Vagina (tissue), 2 donors: ENCODE measurements around the gene PIAS4. TPM values are rescaled to one million over a fixed set of nuclear protein-coding genes. Genes with fewer than 3 reads are reported as not detected.

ENCODE experiments used
- DNase-seq, 2 donors: peaks; one replicate each; pipeline ENCODE4 v3.0.0-alpha.2; 2017; ENCODE audit errors: extremely low spot score in 2 of 2
- H3K27ac ChIP-seq: fragments of 200-600 bp; sonication (generic); one replicate; pipeline ENCODE4 v1.5.1; 2019
- H3K27me3 ChIP-seq: fragments of 200-600 bp; sonication (generic); one replicate; pipeline ENCODE4 v1.5.1; 2019
- H3K36me3 ChIP-seq, 2 donors: fragments of 200-600 bp; sonication (generic); one replicate each; pipeline ENCODE4 v1.5.1; 2017 to 2019
- H3K4me1 ChIP-seq: fragments of 200-600 bp; sonication (generic); one replicate; pipeline ENCODE4 v1.5.1; 2019
- H3K4me3 ChIP-seq, 2 donors: fragments of 200-600 bp; sonication (generic); 1 replicate in 1 of 2; 2 replicates in 1 of 2; pipeline ENCODE4 v1.5.1; 2016 to 2019
- H3K9me3 ChIP-seq: fragments of 200-600 bp; sonication (generic); one replicate; pipeline ENCODE4 v1.5.1; 2019
- POLR2A ChIP-seq, 2 donors: fragments of 450-650 bp; IDR thresholded peaks; one replicate each; pipeline ENCODE4 v1.6.1; 2017; ENCODE audit warnings: antibody characterized with exemption in 2 of 2, mild to moderate bottlenecking in 2 of 2, moderate library complexity in 2 of 2
- POLR2AphosphoS5 ChIP-seq, 2 donors: sonication (generic); formaldehyde crosslinking; IDR thresholded peaks; one replicate each; pipeline ENCODE4 v1.9.0; 2017; ENCODE audit warnings: antibody characterized with exemption in 2 of 2, mild to moderate bottlenecking in 2 of 2, low read depth in 1 of 2; ENCODE audit not compliant: insufficient read depth in 1 of 2
- intact Hi-C: fragments of 100-400 bp; cut with DNase I; formaldehyde crosslinking; loops from one replicate; pipeline ENCODE4 v1.15.1; 2023
- total RNA-seq: library from RNA; depleted of rRNA; stranded (reverse); fragments of >200 nt; gene quantifications from one replicate; pipeline ENCODE4 v1.2.3, GENCODE V29; 2016
- TF ChIP-seq, protein P1 (sequence below), 3 experiments: fragments of 450-650 bp in 2 of 3; fragments of 200-600 bp in 1 of 3; sonication (generic) in 1 of 3; IDR thresholded peaks; one replicate each; pipeline ENCODE4 v1.5.1; 2017 to 2019; ENCODE audit warnings: antibody characterized with exemption in 3 of 3, mild to moderate bottlenecking in 2 of 3, moderate library complexity in 2 of 3

Gene PIAS4
- total RNA-seq, 1 donor from 2014 or later: 14.0 TPM

DNA sequence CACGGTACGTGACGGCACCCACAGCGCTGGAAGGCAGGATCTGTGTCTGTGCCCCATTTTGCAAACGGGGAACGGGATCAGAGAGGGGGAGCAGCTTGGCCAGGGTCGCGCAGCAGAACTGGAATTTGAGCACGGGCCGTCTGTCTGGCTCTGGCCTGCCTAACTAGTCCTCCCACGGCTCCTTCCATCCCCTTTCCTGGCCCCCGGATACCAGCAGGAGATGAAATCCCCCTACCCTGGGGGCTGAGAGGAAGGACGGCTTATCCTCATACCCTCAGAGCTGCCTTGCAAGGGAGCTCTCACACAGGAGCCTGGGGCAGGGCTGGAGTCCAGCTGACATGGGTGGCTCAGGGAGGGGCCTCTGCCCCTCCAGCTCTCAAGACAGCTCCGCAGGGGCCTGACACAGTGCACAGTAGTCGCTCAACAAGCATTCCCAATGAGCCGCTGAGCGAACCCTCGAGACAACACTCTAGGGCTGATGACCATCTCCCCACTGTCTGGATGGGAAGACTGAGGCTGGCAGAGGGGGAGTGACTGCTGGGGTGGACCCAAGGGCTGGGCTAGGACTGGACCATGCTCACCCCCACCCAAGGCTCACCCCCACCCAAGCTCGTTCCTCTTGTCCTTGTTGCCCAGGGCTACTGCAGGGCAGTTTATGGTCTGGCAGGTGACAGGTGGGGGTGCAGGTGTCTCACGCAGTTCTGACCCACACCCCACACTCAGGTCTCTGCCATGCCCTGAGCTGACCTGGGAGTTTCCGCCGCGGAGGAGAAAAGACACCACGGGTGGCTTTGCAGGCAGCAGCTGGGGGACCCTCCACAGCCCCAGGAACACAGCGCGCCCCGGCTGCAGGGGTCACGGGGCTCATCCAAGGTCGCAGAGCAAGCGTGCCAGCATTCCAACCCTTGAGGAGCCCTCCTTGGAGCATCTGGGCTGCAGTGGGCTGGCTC lies 55.2 kb downstream of the PIAS4 start:
- TF ChIP-seq POLR2AphosphoS5 (IDR thresholded peaks at IDR 0.05; ENCODE audit: insufficient read depth in 1 of 2, low read depth in 1 of 2): no peak
- TF ChIP-seq POLR2A (IDR thresholded peaks at IDR 0.05): no peak
- TF ChIP-seq, protein P1, sequence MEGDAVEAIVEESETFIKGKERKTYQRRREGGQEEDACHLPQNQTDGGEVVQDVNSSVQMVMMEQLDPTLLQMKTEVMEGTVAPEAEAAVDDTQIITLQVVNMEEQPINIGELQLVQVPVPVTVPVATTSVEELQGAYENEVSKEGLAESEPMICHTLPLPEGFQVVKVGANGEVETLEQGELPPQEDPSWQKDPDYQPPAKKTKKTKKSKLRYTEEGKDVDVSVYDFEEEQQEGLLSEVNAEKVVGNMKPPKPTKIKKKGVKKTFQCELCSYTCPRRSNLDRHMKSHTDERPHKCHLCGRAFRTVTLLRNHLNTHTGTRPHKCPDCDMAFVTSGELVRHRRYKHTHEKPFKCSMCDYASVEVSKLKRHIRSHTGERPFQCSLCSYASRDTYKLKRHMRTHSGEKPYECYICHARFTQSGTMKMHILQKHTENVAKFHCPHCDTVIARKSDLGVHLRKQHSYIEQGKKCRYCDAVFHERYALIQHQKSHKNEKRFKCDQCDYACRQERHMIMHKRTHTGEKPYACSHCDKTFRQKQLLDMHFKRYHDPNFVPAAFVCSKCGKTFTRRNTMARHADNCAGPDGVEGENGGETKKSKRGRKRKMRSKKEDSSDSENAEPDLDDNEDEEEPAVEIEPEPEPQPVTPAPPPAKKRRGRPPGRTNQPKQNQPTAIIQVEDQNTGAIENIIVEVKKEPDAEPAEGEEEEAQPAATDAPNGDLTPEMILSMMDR (IDR thresholded peaks at IDR 0.05): no peak
- H3K27ac ChIP-seq: peak overlapping the region; percentile 100
- peak overlapping the region; percentile 70 to 99 for H3K4me3 ChIP-seq
- no peaks in the 10 kb centered on the region for H3K36me3 ChIP-seq
- no peaks in the 10 kb centered on the region for H3K9me3 ChIP-seq
- H3K27me3 ChIP-seq: no peaks in the 10 kb centered on the region
- H3K4me1 ChIP-seq: peaks cover 71% of the 10 kb centered on the region
- peak in 1 of 2 donors; percentile 86 for DNase-seq
- intact Hi-C loops: loop anchor here (5.0 kb wide), 1 partner anchor 55 kb away; the partner anchor contains the start of gene PIAS4

DNA sequence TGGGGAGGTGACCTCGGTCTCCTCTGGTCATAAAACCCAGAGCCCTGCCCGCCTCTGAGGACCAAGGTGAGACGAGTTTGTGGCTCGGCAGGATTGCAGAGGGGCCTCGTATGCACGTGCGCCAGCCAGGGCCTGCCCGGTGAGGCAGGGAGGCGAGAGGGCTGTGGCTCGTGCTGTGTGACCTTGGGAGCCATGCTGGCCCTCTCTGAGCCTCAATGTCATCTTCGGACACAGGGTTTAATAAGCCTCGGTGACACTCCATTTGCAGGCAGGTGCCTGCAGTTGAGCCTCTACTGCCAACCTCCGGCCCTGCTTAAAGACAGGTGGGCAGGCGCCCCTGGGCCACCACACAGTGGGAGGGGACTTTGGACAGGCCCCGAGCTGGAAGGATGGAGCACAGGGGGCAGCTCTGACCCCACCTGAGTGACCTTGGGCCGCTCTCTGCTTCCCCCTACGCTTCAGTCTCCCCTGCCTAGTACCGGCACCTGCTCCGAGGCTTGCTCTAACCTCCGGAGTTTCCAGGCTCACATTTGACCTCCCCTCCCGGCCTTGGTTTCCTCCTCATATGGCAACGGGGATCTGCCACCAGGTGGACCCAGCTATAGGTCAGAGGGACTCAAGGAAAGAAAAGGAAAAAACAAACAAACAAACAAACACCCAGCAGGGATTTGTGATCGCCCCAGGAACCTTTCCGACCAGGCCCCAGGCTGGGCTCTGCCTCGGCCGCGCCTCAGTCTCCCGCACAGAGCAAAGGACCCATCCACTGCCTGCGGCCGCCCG lies 56.0 kb downstream of the PIAS4 start:
- TF ChIP-seq POLR2AphosphoS5 (IDR thresholded peaks at IDR 0.05; ENCODE audit: insufficient read depth in 1 of 2, low read depth in 1 of 2) (no peak), POLR2A (IDR thresholded peaks at IDR 0.05) (no peak)
- TF ChIP-seq, protein P1 (IDR thresholded peaks at IDR 0.05): no peak
- Histone ChIP-seq H3K9me3 (no peaks in the 10 kb centered on the region), H3K27me3 (no peaks in the 10 kb centered on the region), H3K4me1 (peaks cover 71% of the 10 kb centered on the region), H3K36me3 (no peaks in the 10 kb centered on the region), H3K4me3 (peak overlapping the region; percentile 70 to 99), H3K27ac (peak overlapping the region; percentile 100)
- intact Hi-C loops: loop anchor here (5.0 kb wide), 1 partner anchor 56 kb away; the partner anchor contains the start of gene PIAS4
- DNase-seq: peak in 1 of 2 donors; percentile 88

DNA sequence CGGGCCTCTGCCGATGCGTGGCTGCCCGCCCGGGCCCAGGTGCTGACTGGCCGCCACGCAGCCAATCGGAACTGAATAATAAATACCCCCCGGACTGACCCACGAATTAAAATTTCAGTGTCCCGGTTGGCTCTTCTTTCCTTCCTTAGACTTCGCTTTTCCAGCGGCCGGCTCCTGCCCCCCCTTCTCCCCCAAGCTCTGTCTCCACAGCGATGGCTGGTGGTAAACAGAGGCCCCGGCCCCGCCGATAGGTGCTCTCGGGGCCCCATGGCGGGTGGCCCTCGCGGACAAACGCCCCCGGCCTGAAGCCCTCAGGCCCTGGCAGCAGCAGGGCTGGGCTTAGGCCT lies 56.6 kb downstream of the PIAS4 start:
- H3K27me3 ChIP-seq: no peaks in the 10 kb centered on the region
- H3K4me3 ChIP-seq: peak overlapping the region; percentile 70 to 99
- peak in 1 of 2 donors; percentile 84 for DNase-seq
- peaks cover 69% of the 10 kb centered on the region for H3K4me1 ChIP-seq
- peak overlapping the region; percentile 100 for H3K27ac ChIP-seq
- intact Hi-C loops: loop anchor here (5.0 kb wide), 1 partner anchor 57 kb away; the partner anchor contains the start of gene PIAS4
- no peaks in the 10 kb centered on the region for H3K36me3 ChIP-seq
- H3K9me3 ChIP-seq: no peaks in the 10 kb centered on the region
- peak in 1 of 2 donors; percentile 63 for TF ChIP-seq POLR2AphosphoS5 (IDR thresholded peaks at IDR 0.05; ENCODE audit: insufficient read depth in 1 of 2, low read depth in 1 of 2)
- TF ChIP-seq, protein P1 (IDR thresholded peaks at IDR 0.05): no peak

DNA sequence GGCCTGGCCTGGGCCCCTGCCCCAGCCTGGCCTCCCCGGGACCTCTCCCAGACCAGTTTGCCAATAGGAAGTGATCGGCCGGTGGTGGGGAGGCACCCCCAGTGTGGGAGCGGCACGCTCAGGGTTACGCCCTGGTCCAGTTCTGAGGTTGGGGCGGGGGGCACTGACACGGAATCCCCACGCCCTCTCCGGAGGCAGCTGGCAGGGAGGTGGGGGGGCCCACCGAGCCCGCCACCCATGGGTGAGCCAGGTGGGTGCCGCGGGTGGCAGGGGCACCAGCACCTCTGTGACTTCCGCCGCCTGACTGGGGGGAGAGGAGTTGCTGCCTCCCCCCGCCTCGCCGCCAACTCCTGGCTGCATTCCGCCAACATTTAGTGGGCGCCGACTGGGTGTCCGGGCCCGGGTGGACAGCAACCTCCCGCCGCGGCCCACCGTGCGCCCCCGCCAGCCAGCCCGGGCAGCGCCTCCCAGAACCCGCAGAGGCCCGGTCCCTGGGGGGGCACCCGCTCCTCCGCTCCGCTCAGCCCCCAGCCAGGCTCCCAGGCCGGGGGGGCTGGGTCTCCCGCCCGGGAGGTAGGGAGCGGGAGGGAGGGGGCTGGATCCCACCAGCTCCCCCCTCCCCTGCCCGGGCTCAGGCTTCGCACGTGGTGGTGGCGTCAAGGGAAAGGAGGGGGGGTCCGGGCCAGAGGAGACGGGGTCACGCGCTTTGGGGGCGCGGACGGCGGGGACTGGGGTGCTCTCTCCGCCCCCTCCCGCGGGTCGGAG lies 57.1 kb downstream of the PIAS4 start:
- peak overlapping the region; percentile 100 for H3K27ac ChIP-seq
- H3K4me3 ChIP-seq: peak overlapping the region; percentile 70 to 99
- TF ChIP-seq, protein P1 (IDR thresholded peaks at IDR 0.05): no peak
- TF ChIP-seq POLR2A (IDR thresholded peaks at IDR 0.05): peak in 1 of 2 donors; percentile 6
- TF ChIP-seq POLR2AphosphoS5 (IDR thresholded peaks at IDR 0.05; ENCODE audit: insufficient read depth in 1 of 2, low read depth in 1 of 2): peak in 1 of 2 donors; percentile 47
- intact Hi-C loops: loop anchor here (5.0 kb wide), 2 partner anchors 57 to 77 kb away; partner anchors contain the start of genes EEF2 and PIAS4
- H3K4me1 ChIP-seq: peaks cover 65% of the 10 kb centered on the region
- H3K27me3 ChIP-seq: no peaks in the 10 kb centered on the region
- DNase-seq: peak in 1 of 2 donors; percentile 89
- no peaks in the 10 kb centered on the region for H3K9me3 ChIP-seq
- H3K36me3 ChIP-seq: no peaks in the 10 kb centered on the region
